ENCODE data around the gene SIGLEC14.

GRCh38 chr19:51607077-51607476 is 39.5 kb downstream of the SIGLEC14 start:
- TF ChIP-seq CTCF (IDR thresholded peaks at IDR 0.05; ENCODE audit: borderline replicate concordance, extremely low read depth, low read length, poor library complexity, severe bottlenecking) (no peak), EZH2 (IDR thresholded peaks at IDR 0.05; ENCODE audit: borderline replicate concordance, low read depth, low read length, severe bottlenecking) (no peak)

Measured in DND-41 (cell line).